ENCODE measurements around the gene TXNRD3.
"Not testable (repeated sequence)": the region's sequence is repeated elsewhere in the genome, so short reads cannot be mapped to it uniquely, and the experiment has no call there.

TXNRD3 gene

DNA sequence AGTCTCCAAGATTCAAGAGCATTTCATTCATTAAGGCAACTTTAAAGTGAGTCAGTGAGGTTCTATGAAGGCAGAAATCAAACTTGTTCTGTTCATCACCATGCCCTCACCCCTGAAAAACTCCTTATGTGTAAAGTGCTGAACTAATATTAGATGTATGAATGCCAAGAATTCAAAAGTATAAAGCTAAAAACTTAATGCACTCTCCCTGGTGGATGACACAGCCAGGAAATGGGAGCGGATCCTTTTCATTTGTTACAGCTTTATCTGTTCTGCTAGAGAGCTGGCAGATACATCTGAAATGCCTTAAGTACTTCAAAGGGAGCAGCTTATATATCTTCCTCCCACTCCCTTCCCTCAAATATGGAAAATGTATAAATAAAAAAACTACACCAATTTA is 8.2 kb downstream of the TXNRD3 start:
- DNase-seq (ENCODE audit: low read depth in 2 of 2): no peak

DNA sequence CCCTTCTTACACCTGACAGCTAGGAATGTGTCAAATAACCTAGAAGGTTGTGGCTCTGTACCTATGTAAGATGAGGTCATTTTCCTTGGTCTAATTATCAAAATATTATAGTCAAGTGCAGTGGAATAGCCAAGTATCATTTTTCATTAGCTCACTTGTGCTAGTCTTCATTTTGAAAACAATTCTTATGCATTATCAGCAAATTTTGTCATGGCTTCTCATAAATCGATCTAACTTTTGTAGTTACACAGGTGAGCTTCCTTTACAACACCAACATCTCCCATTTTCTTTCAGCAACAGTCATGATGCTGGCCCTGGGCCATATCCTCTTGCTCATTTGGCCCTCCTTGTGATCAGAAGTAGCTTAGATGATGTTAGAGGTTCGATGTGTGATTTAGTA is 10.3 kb downstream of the TXNRD3 start:
- no peak for DNase-seq (ENCODE audit: low read depth in 2 of 2)

DNA sequence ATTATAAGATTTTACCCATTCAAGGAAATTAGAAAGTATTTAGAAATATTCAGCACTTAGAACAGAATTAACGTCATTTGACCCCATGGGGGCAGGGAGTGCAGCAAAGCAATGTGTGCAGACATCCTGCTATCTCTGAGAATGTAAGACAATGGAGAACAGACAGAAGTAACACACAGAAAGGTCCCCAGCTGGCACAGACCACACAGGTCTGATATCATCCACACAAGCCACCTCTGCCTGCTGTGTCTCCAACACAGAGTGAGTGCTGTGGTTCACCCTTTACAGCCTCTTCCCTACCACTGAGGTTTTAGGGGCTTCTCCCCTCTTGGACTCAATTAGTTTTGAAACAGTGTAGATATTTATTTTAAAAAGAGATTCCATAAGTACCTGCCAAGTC is 16.1 kb downstream of the TXNRD3 start:
- DNase-seq (ENCODE audit: low read depth in 2 of 2): no peak

DNA sequence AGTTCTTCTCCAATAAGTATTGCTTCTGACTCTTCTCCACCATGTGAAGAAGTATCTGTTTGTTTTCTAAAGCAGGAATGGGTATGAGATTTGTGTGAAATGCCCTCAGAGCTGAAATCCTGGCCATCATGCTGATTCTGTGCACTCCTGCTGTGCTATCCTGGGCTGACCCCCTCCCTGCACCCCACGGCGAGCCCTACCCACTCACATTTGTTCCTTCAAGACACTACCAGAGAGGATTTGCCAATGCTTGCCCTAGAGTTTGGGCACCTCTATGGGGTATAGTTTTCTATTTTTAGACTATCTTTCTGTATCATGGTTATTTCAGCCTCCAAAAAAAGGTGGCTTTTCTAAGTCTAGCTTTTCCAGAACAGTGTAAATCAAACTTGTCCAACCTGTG is 18.5 kb downstream of the TXNRD3 start:
- DNase-seq (ENCODE audit: low read depth in 2 of 2): no peak

DNA sequence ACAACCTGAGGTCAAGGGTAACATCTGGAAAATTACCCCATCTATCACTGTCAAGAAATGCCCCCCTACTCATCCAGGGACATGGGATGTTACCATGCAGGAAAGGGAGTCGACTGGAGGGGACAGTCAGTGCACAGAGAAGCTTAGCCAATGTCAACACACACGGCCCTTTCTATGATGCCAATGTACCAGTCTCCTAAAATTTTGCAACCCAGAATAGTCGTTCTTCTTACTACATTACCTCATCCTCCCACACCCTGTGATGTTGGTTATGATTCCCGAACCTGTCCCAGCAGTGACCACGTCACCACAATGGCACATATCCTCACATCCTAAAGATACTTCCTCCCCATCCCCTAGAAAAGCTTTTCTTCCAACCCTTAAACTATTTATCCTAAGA is 20.1 kb downstream of the TXNRD3 start:
- DNase-seq (ENCODE audit: low read depth in 2 of 2): no peak

DNA sequence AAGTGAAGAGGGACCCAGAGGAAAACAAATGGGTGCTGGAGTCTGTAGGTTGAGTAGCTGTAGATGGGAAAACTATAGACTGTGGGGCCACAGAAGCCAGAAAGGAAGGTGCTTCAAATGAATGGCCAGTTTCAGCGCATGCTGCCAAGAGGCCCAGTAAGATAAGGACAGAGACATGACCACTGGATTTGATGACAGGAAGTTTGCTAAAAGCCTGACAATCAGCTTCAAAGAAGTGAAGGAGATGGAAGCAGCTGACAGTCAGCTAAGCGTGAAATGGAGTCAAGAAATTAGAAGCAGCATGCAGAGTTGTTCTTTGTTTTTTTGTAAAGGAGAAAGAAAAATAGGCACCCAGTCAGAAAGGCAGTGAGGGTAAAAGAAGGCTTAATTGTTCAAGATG is 24.9 kb downstream of the TXNRD3 start:
- DNase-seq (ENCODE audit: low read depth in 2 of 2): no peak

DNA sequence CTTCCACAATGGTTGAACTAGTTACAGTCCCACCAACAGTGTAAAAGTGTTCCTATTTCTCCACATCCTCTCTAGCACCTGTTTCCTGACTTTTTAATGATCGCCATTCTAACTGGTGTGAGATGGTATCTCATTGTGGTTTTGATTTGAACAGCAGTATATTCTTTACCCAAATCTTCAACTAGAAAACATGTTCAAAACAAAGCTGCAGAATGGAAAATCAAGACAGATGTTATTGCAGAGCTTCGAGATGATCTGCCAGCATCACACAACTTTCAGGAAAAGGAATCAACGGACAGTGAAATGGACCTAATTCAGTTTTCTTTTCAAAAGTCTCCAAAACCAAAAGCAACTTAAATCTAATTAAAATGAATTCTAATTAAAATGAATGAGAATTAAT is 29.2 kb downstream of the TXNRD3 start:
- DNase-seq (ENCODE audit: low read depth in 2 of 2): not testable (repeated sequence)

DNA sequence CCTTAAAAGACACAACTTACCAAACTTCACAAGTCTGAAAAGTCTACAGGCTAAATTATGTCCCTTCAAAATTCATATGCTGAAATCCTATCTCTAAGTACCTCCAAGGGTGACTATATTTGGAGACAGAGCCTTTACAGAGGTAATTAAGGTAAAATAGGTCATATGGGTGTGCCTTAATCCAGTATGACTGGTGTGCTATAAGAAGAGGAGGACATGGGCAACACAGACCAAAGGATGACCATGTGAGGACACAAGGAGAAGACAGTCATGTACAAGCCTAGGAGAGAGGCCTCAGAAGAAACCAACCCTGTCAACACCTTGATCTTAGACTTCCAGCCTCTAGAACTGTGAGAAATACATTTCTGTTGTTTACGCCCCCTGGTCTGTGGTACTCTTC is 32.2 kb downstream of the TXNRD3 start:
- no peak for DNase-seq (ENCODE audit: low read depth in 2 of 2)

DNA sequence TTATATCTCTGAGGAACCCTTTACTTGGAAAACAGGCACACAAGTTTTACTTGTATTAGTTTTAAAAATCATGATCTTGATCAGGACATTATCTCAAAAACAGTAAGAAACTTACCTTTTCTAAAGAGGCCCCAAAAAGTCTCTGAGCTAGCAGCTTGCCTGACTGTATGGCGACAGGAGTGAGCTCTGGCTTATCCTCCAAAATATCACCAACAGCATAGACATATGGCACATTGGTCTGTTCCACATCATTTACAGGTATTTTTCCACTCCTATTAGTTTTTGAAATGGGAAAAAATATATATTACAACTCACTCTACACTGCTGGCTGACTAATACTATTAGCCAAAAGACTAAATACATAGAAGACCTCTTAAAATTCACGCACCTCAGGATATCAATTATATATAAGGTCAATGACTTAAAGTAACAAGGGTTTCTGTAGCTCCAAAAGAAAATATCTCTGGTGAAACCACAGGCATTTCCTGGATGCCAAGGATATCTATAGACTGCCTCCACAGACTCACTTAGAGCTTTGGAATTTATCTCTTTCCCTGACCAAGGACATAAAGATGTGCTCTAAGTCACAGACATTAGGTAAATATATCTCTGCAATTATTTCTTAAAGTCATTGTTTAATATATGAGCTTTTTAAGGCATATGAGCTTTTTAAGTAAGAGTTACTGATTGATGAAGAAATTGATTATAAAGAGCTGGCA is 33.1 kb downstream of the TXNRD3 start:
- peak in 1 of 2 experiments; percentile 23 for DNase-seq (ENCODE audit: low read depth in 2 of 2)

DNA sequence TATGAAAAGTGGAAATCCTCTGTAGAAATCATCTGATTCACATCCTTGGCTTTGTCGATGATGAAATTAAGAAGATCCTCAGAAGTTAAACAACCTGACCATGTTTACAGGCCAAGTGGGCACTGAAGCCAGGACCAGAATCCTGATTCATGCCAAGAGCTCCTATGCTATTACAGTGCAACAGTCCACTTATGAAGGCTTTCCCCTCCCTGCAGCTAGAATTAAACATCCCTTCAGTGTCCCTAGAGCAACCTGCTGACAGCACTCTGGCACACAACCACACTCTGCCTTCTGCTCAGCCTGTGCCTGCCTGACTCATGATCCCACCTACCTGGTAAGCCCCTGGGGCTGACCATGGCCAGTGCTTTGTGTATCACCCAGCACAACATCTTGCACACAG is 33.8 kb downstream of the TXNRD3 start:
- DNase-seq (ENCODE audit: low read depth in 2 of 2): no peak

DNA sequence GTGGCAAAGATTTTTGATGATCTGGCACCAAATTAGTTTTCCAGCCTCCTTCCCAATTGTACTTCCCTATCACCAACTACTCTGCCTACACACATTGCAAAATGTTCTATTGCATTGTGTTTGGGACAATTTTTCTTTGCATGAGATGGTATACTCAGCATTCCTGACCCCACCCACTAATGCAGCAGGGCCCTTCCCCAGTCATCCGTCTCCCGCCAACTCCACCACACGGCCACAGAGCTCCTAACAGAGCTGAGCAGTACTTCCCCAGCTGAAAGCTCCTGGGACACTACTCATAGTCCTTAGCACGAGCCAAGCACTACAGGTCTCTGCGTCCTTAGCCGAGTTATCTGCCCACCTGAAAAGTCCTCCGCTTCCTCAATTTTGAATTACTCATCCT is 34.2 kb downstream of the TXNRD3 start:
- no peak for DNase-seq (ENCODE audit: low read depth in 2 of 2)

DNA sequence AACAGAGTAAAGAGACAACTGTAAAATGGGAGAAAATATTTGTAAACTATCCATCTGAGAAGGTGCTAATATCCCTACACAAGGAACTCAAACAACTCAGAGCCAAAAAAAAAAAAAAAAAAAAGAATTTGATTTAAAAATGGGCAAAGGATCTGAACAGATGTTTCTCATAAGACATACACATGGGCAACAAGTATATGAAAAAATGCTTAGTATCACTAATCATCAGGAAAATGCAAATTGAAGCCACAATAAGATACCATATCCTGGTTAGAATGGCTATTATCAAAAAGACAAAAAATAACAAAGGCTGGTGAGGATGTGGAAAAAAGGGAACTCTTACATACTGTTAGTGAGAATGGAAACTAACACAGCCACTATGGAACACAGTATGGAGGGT is 36.2 kb downstream of the TXNRD3 start:
- no peak for DNase-seq (ENCODE audit: low read depth in 2 of 2)

DNA sequence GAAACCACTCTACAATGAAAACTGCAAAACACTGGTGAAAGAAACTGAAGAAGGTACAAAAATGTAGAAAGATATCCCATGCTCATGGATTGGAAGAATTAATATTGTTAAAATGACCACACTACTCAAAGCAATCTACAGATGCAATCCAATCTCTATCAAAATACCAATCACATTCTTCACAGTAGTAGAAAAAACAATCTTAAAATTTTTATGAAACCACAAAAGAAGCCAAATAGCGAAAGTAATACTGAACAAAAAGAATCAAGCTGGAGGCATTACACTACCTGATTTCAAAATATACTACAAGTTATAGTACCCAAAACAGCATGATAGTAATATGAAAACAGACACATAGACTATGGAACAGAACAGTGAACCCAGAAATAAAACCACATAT is 36.9 kb downstream of the TXNRD3 start:
- no peak for DNase-seq (ENCODE audit: low read depth in 2 of 2)

DNA sequence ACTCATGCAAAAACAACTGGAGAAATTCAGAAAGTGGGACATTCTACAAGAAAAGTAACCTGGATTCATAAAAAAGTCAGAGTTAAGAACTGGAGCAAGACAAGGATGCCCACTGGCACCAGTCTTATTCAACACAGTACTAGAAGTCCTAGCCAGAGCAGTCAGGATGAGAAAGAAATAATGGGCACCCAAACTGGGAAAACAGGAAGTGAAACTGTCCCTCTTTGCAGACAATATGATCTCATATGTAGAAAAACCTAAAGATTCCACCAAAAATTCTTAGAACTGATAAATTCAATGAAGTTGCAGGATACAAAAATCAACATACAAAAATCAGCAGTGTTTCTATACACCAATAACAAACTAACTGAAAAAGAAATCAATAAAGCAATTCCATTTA is 37.4 kb downstream of the TXNRD3 start:
- no peak for DNase-seq (ENCODE audit: low read depth in 2 of 2)

DNA sequence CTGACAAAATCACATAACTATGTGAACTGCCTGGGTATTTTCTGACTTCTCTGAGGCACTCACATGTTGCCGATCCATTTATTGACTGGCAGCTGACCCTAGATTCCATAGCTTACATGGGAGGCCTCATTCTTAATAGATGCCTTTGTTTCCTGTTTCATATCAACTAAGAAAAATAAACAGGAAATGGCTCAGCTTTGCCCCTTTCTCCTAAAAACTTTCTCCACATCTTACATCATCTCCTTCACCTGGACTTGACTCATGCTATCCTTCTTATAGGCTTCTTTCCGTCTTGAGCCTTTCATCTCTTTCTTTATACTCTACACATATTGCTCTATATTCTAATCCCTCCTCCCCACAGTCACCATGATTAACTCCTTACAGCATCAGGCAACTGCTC is 38.0 kb downstream of the TXNRD3 start:
- no peak for DNase-seq (ENCODE audit: low read depth in 2 of 2)

DNA sequence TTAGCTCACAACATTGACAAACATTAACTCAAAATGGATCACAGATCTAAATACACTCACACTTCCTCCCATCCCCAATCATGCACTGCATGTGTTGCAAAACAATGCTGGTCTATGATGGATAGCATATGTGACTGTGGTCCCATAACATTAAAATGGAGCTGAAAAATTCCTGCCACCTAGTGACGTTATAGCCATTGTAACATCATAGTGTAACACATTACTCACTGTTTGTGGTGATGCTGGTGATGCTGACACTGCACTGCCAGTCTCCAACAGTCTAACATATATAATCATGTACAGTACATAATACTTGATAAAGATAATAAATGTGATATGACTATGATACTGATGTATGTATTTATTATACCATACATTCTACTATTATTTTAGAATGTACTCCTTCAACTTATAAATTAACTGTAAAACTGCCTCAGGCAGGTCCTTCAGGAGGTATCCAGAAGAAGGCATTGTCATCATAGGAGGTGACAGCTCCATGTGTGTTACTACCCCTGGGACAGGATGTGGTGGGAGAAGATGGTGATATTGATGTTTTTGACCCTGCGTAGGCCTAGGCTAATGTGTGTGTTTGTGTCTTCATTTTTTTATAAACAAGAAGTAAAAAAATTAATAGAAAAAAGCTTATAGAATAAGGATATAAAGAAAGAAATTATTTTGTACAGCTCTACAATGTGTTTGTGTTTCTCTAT is 41.3 kb downstream of the TXNRD3 start:
- DNase-seq (ENCODE audit: low read depth in 2 of 2): no peak

DNA sequence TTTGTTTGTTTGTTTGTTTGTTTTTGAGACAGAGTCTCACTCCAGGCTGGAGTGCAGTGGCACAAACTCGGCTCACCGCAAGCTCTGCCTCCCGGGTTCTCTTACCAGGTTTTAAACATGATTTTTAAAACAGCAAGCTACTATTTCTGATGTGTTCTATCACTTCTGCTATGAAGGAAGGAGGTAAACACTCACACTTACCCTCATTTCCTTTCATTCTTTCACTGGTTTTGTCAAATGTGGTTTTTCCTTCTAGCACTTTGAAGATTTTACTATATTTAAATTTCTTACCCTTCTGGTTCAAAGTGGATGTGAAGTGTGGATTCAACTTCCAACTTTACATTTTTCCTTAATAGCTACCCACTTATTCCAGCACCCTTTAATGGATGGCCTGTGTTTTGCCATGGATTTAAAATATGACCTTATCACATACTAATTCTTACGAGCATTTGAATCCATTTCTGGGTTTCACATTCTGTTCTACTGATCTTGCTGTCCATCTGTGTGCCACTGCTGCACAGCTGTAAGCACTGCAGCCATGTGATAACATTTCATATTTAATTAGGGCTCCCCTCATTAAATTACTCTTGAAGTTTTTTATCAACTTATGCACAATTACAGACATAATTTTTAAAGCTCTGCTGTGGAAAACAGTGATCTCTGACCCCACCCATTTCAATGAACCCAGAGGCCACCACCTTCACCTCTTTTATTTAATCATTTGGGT is 42.3 kb downstream of the TXNRD3 start:
- no peak for DNase-seq (ENCODE audit: low read depth in 2 of 2)

DNA sequence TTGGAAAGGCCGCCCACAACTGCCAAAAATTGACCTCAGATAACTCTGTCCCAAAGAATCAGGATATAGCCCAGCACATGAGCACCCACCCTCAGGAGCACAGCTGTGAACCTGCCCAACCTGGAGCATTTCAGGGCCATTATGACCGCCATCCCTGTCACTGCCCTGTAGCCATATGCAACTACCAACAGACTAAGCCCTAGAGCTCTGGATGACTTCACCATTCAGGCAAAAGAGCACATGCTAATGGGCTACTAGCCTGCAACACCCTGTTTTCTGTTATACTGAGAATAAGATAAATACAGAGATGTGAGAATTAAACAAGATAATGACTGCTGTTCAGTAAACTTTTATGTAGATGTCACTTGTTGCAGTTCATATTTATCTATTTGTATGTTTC is 45.0 kb downstream of the TXNRD3 start:
- no peak for DNase-seq (ENCODE audit: low read depth in 2 of 2)

DNA sequence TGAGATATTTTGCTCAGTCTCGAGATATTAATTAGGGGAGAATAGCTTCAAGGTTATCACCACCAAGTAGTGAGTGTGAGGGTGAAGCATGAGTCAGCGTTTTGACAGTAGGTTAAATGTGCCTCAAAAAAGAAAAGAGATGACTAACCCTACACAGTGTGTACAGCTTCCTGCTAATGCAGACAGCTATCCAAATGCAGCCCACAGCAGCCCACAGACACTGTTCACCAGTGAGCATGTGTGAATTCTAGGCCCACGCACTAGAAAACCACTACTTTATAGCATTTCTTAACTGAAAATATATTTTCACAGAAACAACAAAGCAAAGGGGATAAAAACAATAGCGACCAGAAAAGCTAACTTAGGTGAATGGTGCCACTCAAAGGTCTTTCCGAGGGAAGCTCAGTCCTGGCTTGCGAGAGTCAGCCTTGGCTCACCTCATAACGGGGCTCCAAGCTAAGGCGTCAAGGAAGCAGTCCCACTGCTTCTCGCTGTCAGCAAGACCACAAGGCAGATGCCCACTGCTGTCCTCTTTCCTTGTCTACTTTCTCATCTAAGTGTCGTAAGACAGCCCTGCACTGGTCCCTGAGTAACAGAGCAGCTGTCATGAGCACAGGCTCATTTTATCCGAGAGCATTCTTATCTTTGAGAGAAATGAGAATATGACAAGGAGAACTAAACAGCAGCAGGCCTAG is 47.6 kb downstream of the TXNRD3 start:
- DNase-seq (ENCODE audit: low read depth in 2 of 2): no peak

DNA sequence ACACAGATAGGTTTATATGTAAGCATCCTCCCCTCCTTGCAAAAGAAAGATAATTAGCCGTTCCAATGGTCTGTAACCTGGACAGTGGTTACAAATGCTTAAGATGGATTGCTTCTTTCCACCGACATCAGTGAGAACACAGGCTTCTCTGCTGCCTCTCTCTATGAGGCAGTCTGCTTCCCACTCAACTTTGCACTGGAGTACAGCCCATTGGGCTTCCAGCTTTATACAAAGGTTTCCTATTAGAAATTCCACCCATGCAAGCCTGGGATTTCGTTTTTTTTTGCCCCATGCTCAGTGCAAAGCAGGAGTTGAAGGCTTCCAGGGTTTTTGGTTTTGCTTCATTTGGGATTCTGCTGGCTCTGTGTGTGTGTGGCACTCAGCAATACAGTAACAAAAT is 48.9 kb downstream of the TXNRD3 start:
- no peak for DNase-seq (ENCODE audit: low read depth in 2 of 2)

DNA sequence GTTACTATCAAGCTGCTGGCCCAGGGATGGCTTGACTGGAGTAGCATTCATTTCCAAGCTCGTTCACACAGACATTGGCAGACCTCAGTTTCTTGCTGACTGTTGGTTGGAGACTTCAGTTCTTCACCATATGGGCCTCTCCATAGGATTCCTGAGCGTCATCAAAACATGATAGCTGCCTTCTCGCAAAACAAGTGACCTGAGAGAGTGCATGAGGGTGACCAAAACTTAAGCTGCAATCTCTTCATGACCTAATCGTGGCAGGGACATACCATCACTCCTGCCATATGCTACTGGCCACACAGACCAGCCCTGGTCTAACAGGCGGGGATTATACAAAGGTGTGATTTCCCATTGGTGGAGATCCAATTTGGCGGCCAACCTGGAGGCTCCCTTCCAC is 50.2 kb downstream of the TXNRD3 start:
- DNase-seq (ENCODE audit: low read depth in 2 of 2): no peak

DNA sequence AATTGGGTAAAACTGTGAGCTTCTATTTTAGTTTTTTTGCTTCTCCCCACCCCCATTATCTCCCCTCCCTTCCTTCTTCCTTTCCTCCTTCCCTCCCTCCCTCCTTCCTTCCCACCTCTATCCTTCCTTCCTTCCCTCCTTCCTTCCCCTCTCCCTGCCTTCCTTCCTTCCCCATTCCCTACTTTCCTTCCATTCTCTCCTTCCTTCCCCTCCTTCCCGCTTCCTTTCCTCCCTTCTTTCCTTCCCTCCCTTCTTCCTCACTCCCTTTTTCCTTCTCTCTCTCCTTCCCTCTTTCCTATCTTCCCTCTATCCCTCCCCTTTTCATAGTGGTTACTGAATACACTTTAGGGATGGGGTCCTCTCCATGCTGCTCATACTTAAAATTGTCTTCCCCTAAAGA is 55.8 kb downstream of the TXNRD3 start:
- DNase-seq (ENCODE audit: low read depth in 2 of 2): no peak
